ENCODE measurements around the gene ZNF620.
A peak's percentile ranks its signal among the peaks of the same experiment; 100 is the strongest.
"Not testable (repeated sequence)": the region's sequence is repeated elsewhere in the genome, so short reads cannot be mapped to it uniquely, and the experiment has no call there.

The ZNF620 gene

DNA sequence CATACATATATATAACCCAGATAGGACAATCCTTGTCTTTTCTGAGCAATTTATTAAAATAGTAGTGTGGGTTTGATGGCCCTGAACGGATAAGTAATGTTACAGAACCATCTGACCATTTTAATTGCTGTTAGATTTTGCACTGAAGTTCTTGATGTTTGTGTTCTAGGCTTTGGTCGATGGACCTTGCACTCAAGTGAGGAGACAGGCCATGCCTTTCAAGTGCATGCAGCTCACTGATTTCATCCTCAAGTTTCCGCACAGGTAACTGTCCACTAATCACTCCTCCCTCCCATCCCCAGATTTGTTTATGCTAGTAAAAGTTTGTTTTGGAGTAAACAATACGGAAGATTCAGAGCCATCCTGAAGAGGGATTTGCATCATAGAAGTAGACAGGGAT, 47.4 kb upstream of the ZNF620 start:
- Histone ChIP-seq H3K4me1 (ENCODE audit: control insufficient read depth, insufficient read depth, low read length) (no peaks in the 10 kb centered on the region), H3K9me3 (ENCODE audit: control insufficient read depth, insufficient read depth, low read depth, low read length) (no peaks in the 10 kb centered on the region), H3K4me3 (ENCODE audit: low read depth, low read length) (peak overlapping the region; percentile 90), H3K36me3 (ENCODE audit: control insufficient read depth in 2 of 2, insufficient read depth in 1 of 2, low read length in 2 of 2) (peaks cover 33 to 58% of the 10 kb centered on the region in 2 experiments; a peak in 2 of 3 replicates), H3K27ac (ENCODE audit: extremely low read depth, low read depth, low read length) (no peak overlapping the region)
- ChIA-PET POLR2A (no interaction called here), CTCF (no interaction called here)
- TF ChIP-seq ZNF529 (tag by site-specific recombination; IDR thresholded peaks at IDR 0.05; ENCODE audit: insufficient replicate concordance) (no peak), ZNF2 (tag by site-specific recombination; IDR thresholded peaks at IDR 0.05) (no peak), OVOL3 (tag by site-specific recombination; IDR thresholded peaks at IDR 0.05) (no peak)

DNA sequence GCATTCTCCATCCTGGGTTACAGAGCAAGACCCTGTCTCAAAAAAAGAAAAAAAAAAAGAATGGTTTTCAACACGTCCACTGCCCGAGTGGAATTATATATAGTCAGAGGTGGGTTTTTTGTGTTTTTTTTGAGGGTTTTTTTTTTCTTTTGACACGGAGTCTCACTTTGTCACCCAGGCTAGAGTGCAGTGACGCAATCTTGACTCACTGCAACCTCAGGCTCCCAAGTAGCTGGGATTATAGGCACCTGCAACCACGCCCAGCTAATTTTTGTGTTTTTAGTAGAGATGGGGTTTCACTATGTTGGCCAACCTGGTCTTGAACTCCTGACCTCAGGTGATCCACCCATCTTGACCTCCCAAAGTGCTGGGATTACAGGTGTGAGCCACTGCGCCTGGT, 45.4 kb upstream of the ZNF620 start:
- CTCF ChIA-PET = interaction anchor here (0.7 to 1.0 kb wide), 2 partner anchors 27 to 45 kb away, joined by 4 read pairs; partner anchors contain the start of gene ZNF620
- H3K4me1 ChIP-seq (ENCODE audit: control insufficient read depth, insufficient read depth, low read length); H3K27ac ChIP-seq (ENCODE audit: extremely low read depth, low read depth, low read length); H3K9me3 ChIP-seq (ENCODE audit: control insufficient read depth, insufficient read depth, low read depth, low read length); POLR2A ChIA-PET; H3K4me3 ChIP-seq (ENCODE audit: low read depth, low read length): not testable (repeated sequence)
- peaks cover 33 to 78% of the 10 kb centered on the region in 2 experiments; a peak in 2 of 3 replicates for H3K36me3 ChIP-seq (ENCODE audit: control insufficient read depth in 2 of 2, insufficient read depth in 1 of 2, low read length in 2 of 2)

DNA sequence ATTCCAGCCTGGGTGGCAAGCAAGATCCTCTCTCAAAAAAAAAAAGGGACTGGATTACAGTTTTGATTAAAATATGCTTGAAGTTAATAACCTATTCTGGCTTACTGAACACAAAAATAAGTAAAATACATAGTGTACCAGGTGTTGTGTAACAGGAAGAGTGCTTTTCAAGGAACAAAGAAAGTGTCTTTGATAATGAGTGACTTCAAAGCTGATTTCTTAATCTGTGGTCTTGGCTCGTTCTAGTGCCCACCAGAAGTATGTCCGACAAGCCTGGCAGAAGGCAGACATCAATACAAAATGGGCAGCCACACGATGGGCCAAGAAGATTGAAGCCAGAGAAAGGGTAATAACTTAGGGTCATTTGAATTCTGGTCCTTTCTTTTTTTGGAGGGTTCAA, 44.7 kb upstream of the ZNF620 start:
- H3K9me3 ChIP-seq (ENCODE audit: control insufficient read depth, insufficient read depth, low read depth, low read length) = no peaks in the 10 kb centered on the region
- no peak overlapping the region for H3K27ac ChIP-seq (ENCODE audit: extremely low read depth, low read depth, low read length)
- no peak overlapping the region for H3K4me3 ChIP-seq (ENCODE audit: low read depth, low read length)
- CTCF ChIA-PET = interaction anchor here (0.7 to 1.0 kb wide), 3 partner anchors 26 to 1403 kb away, joined by 3 to 4 read pairs (median 4); partner anchors contain the start of gene ZNF620
- POLR2A ChIA-PET = interaction anchor here (0.6 kb wide), 1 partner anchor 10 kb away, joined by 3 read pairs; no protein-coding TSS in a partner anchor
- no peaks in the 10 kb centered on the region for H3K4me1 ChIP-seq (ENCODE audit: control insufficient read depth, insufficient read depth, low read length)
- TF ChIP-seq KLF7 (tag by site-specific recombination; IDR thresholded peaks at IDR 0.05; ENCODE audit: borderline replicate concordance) = no peak
- TF ChIP-seq ZBTB48 (tag by site-specific recombination; IDR thresholded peaks at IDR 0.05) = no peak
- no peak for TF ChIP-seq TRIM28 (IDR thresholded peaks at IDR 0.05; ENCODE audit: borderline replicate concordance, low read length)
- TF ChIP-seq ZNF391 (tag by site-specific recombination; IDR thresholded peaks at IDR 0.05; ENCODE audit: borderline replicate concordance, low read depth) = no peak
- no peak for TF ChIP-seq ZNF133 (tag by site-specific recombination; IDR thresholded peaks at IDR 0.05)
- no peak for TF ChIP-seq ZNF792 (tag by site-specific recombination; IDR thresholded peaks at IDR 0.05)
- H3K36me3 ChIP-seq (ENCODE audit: control insufficient read depth in 2 of 2, insufficient read depth in 1 of 2, low read length in 2 of 2) = peaks cover 33 to 81% of the 10 kb centered on the region in 2 experiments; a peak in 2 of 3 replicates

DNA sequence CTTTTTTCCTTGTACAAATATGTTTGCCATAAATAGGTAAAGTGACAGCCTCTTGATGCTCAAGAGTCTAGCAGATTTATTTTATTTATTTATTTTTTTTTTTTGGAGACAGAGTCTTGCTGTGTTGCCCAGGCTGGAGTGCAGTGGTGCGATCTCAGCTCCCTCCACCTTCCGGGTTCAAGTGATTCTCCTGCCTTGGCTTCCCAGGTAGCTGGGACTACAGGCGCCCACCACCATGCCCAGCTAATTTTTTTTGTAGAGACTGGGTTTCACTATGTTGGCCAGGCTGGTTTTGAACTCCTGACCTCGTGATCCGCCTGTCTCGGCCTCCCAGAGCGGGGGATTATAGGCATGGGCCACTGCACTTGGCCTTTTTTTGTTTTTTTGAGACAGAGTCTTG, 43.0 kb upstream of the ZNF620 start:
- CTCF ChIA-PET; H3K4me3 ChIP-seq (ENCODE audit: low read depth, low read length); H3K4me1 ChIP-seq (ENCODE audit: control insufficient read depth, insufficient read depth, low read length); H3K9me3 ChIP-seq (ENCODE audit: control insufficient read depth, insufficient read depth, low read depth, low read length); H3K27ac ChIP-seq (ENCODE audit: extremely low read depth, low read depth, low read length); POLR2A ChIA-PET: not testable (repeated sequence)
- 0 out of 2 replicates have a peak, but pooled peaks have one; percentile 13 for TF ChIP-seq ZNF121 (tag by site-specific recombination; IDR thresholded peaks at IDR 0.05)
- peaks cover 33 to 88% of the 10 kb centered on the region in 2 experiments; a peak in 2 of 3 replicates for H3K36me3 ChIP-seq (ENCODE audit: control insufficient read depth in 2 of 2, insufficient read depth in 1 of 2, low read length in 2 of 2)

DNA sequence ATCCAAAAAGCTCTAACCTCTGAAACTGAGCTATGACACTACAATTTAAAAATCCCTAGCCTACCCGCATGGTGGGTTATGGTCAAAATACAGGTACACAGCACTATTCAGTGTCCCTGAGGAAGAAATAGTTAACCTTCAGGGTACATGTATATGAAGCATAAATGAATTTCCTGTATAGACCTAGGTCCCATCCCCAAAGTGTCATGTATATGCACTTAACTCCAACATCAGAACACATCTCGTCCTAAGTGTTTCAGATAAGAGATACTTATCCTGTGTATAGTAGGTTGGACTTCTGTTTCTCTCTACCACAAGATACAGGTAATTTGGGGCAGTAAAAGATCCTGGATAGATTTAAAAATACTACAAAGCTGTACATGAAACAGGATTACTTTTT, 42.3 kb upstream of the ZNF620 start:
- TF ChIP-seq GLI4 (tag by site-specific recombination; IDR thresholded peaks at IDR 0.05) = no peak
- TF ChIP-seq KLF16 (tag by site-specific recombination; IDR thresholded peaks at IDR 0.05) = no peak
- TF ChIP-seq ZNF629 (tag by site-specific recombination; IDR thresholded peaks at IDR 0.05) = no peak
- TF ChIP-seq ZNF514 (tag by site-specific recombination; IDR thresholded peaks at IDR 0.05) = no peak
- TF ChIP-seq GLI2 (tag by site-specific recombination; IDR thresholded peaks at IDR 0.05; ENCODE audit: borderline replicate concordance, low read depth) = no peak
- TF ChIP-seq, protein P1, sequence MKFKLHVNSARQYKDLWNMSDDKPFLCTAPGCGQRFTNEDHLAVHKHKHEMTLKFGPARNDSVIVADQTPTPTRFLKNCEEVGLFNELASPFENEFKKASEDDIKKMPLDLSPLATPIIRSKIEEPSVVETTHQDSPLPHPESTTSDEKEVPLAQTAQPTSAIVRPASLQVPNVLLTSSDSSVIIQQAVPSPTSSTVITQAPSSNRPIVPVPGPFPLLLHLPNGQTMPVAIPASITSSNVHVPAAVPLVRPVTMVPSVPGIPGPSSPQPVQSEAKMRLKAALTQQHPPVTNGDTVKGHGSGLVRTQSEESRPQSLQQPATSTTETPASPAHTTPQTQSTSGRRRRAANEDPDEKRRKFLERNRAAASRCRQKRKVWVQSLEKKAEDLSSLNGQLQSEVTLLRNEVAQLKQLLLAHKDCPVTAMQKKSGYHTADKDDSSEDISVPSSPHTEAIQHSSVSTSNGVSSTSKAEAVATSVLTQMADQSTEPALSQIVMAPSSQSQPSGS (tag by site-specific recombination; IDR thresholded peaks at IDR 0.05; ENCODE audit: low read depth) = no peak
- TF ChIP-seq, protein P2, sequence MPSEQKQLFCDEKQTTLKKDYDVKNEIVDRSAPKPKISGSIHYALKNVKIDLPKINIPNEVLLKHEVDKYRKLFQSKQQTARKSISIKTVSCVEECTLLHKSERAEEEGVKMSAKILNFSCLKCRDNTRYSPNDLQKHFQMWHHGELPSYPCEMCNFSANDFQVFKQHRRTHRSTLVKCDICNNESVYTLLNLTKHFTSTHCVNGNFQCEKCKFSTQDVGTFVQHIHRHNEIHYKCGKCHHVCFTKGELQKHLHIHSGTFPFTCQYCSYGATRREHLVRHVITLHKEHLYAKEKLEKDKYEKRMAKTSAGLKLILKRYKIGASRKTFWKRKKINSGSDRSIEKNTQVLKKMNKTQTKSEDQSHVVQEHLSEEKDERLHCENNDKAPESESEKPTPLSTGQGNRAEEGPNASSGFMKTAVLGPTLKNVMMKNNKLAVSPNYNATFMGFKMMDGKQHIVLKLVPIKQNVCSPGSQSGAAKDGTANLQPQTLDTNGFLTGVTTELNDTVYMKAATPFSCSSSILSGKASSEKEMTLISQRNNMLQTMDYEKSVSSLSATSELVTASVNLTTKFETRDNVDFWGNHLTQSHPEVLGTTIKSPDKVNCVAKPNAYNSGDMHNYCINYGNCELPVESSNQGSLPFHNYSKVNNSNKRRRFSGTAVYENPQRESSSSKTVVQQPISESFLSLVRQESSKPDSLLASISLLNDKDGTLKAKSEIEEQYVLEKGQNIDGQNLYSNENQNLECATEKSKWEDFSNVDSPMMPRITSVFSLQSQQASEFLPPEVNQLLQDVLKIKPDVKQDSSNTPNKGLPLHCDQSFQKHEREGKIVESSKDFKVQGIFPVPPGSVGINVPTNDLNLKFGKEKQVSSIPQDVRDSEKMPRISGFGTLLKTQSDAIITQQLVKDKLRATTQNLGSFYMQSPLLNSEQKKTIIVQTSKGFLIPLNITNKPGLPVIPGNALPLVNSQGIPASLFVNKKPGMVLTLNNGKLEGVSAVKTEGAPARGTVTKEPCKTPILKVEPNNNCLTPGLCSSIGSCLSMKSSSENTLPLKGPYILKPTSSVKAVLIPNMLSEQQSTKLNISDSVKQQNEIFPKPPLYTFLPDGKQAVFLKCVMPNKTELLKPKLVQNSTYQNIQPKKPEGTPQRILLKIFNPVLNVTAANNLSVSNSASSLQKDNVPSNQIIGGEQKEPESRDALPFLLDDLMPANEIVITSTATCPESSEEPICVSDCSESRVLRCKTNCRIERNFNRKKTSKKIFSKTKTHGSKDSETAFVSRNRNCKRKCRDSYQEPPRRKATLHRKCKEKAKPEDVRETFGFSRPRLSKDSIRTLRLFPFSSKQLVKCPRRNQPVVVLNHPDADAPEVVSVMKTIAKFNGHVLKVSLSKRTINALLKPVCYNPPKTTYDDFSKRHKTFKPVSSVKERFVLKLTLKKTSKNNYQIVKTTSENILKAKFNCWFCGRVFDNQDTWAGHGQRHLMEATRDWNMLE (tag by site-specific recombination; conservative IDR thresholded peaks at IDR 0.05; ENCODE audit: low read depth) = no peak
- TF ChIP-seq ZNF37A (tag by site-specific recombination; IDR thresholded peaks at IDR 0.05) = no peak
- no peak for TF ChIP-seq SCRT2 (tag by site-specific recombination; IDR thresholded peaks at IDR 0.05)
- peaks cover 33 to 80% of the 10 kb centered on the region in 2 experiments; a peak in 2 of 3 replicates for H3K36me3 ChIP-seq (ENCODE audit: control insufficient read depth in 2 of 2, insufficient read depth in 1 of 2, low read length in 2 of 2)
- no peak overlapping the region for H3K4me3 ChIP-seq (ENCODE audit: low read depth, low read length)
- ChIA-PET CTCF (no interaction called here), POLR2A (interaction anchor here (0.9 kb wide), 1 partner anchor 13 kb away, joined by 4 read pairs; the partner anchor contains the start of gene ZNF619)
- H3K4me1 ChIP-seq (ENCODE audit: control insufficient read depth, insufficient read depth, low read length) = no peaks in the 10 kb centered on the region
- H3K27ac ChIP-seq (ENCODE audit: extremely low read depth, low read depth, low read length) = no peak overlapping the region
- no peaks in the 10 kb centered on the region for H3K9me3 ChIP-seq (ENCODE audit: control insufficient read depth, insufficient read depth, low read depth, low read length)

All from HEK293 (cell line).